HL-60/S4 treated with retinoic acid at 250 ng/mL for 4 days and 3 days (cell line): ENCODE data around the gene APLP1.
"Not testable (repeated sequence)": the region's sequence is repeated elsewhere in the genome, so short reads cannot be mapped to it uniquely, and the experiment has no call there.

Source experiments
- in situ Hi-C: fragments of 300-500 bp; cut with MboI; formaldehyde crosslinking; loops from 2 replicates; pipeline ENCODE4 v1.7.0; 2022; ENCODE audit warnings: low sequenced_read_pairs

APLP1 gene

DNA sequence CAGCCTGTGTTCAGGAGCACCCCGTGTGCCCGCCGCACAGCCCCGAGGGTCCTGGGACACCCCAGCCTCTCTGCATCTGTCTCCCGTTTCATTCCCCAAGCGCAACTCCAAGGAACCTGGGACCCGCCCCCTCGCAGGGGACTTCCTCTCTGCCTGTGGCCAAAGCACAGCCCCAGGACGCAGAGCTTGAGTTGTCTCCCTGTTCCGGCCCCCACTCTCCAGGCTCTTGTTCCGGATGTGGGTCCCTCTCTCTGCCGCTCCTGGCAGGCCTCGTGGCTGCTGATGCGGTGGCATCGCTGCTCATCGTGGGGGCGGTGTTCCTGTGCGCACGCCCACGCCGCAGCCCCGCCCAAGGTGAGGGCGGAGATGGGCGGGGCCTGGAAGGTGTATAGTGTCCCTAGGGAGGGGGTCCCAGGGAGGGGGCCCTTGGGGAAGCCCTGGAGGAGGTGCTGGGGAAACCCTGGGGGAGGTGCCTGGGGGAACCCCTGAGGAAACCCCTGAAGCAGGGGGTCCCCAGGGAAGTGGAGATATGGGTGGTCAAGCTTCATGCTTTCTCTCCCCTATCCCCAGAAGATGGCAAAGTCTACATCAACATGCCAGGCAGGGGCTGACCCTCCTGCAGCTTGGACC, 35.3 kb downstream of the APLP1 start:
- in situ Hi-C loops: no loop called here

DNA sequence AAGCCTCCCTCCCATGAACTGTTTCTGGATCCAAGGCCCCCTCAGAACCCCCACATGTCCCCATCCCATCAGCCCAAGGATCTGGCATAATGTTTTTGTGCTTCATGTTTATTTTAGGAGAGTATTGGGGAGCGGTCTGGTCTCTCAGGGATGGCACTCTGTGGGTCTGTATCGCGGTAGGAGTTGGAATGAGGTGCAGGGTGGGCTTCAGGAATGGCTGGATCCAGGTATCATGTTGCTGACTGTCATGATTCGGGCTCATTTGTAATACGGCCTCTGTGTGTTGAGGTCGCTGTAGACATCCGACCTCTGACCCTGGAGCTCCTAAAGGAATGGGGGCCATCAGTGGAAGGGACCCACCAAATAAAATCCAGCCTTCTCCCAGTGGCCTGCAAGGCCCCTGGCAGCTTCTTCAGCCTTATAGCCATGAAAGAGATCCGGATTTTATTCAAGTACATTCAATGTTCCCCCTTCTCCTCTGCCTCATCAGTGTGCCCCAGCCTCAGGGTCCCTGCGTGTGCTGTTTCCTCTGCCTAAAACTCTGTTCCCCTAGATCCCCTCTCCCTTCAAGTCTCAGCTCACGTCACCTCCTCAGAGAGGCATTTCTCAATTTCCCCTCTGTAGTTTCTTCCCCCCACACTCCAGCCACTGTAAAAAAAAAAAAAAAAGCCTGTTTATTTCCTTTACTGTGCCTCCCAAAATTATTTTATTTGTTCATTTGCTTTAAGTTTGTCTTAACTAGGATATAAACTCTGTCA, 36.1 kb downstream of the APLP1 start:
- in situ Hi-C loops: no loop called here

DNA sequence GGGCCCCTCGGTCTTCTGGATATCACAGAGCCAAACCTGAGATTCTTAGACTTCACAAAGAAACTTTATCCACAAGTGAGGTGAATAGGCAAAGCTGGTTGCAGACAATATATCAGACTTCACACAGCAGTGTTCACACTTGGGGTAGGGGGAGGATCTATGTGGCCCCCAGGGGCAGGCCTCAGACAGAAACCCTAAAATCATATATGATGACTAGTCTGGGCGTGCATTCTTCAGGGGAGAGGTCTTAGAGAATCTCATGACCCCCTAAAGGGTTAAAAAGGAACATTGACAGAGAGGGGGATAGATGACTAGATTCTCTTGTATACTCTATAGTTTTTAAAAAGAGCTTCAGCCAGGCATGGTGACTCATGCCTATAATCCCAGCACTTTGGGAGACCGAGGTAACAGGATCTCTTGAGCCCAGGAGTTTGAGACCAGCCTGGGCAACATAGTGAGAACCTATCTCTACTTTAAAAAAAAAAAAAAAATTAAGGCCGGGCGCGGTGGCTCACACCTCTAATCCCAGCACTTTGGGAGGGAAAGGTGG, 36.9 kb downstream of the APLP1 start:
- in situ Hi-C loops: no loop called here

DNA sequence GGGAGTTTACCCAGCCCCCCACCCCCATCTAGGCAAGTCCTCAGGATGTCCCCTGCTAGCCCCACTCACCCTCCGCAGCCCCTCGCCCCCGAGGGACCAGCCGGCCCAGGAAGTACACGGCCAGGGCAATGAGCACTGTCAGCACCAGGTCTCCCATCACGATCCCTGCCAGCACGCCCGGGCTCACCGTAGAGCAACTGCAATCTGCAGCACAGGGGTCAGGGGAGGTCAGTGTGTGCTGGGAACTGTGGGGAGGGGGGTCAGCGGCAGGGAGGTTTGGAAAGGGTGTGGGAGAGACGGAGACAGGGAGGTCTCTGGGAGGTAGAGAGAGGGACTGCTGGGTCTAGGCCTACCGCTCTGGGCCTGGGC, 39.0 kb downstream of the APLP1 start:
- in situ Hi-C loops: no loop called here

DNA sequence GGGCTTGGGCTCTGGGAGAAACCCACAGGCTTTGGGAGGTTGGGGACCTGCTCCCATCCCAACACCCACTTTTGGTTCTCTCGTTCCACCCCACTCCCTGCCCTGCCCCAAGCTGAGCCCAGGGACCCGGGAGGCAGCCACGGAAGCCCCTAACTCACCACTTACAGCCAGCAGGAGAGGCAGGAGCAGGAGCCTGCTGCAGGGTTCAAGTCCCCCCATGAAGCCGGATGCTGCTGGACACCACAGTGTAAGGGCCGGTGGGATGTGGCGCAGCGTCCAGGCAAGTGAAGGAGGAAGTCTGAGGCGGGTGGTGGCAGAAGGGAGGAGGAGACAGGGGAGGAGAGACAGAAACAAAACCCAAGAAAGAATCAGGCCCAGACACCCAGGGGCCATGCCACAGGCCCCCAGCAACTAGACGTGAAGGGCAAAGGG, 39.7 kb downstream of the APLP1 start, which contains the start of gene TYROBP:
TYROBP (minus strand) TSS at position 286 of the 432 bp plus-strand sequence; CDS start at position 219, 67 bp downstream.
- in situ Hi-C loops: no loop called here

DNA sequence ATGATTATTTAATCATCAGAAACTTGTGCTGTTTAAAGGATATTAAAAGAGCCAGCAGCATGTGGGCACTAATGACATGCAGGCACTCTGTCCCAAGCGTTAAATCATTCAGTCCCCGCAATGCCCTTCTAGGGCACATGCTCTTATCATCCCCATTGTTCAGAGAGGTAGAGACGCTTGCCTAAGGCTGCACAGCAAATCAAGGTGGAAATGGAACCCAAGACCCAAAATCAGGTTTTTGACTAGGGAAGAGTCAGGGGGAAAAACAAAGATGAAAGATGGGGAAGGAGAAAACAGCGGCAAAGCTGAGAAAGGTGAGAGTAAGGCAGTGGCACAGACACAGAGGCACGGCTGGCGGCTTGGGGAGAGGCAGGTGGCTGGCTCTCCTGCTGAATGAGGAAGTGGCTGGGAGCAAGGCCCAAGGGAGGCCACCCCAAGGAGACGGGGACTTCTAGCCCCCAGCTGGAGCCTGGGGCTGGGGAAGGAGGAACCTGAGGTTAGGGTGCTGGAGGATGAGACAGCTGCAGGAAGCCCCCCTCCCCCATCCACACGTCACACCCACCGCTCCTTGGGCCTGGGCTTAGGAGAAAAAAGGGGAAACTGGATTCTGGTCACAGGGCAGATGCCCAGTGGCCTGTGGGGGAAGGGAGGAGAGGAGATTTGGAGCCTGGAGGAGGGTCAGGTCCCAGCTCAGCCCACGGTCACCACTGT, 40.8 kb downstream of the APLP1 start:
- in situ Hi-C loops: no loop called here

DNA sequence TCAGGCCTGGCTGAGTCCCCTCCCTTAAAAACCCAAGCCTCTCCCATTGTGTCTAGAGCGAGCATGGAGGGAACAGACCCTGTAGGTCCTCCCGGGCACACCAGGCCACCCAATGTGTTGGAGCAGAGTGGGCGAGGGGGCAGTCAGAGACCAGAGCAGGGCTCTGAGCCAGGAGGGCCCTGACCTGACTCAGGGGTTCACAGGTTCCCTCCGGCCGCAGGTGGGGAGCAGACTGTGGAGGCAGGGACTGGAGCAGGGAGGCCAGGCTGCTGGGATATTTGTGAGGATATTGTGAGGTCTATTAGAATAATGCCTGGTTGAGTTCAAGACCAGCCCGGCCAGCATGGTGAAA, 41.3 kb downstream of the APLP1 start:
- in situ Hi-C loops: no loop called here

DNA sequence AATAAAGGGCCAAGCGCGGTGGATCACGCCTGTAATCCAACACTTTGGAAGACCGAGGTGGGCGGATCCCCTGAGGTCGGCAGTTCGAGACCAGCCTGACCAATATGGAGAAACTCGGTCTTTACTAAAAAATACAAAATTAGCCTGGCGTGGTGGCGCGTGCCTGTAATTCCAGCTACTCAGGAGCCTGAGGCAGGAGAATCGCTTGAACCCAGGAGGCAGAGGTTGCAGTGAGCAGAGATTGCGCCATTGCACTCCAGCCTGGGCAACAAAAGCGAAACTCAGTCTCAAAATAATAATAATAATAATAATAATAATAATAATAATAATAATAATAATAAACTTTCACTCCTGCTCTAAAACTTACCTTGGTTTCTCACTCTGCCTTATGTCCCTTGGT, 42.0 kb downstream of the APLP1 start:
- in situ Hi-C loops: not testable (repeated sequence)

DNA sequence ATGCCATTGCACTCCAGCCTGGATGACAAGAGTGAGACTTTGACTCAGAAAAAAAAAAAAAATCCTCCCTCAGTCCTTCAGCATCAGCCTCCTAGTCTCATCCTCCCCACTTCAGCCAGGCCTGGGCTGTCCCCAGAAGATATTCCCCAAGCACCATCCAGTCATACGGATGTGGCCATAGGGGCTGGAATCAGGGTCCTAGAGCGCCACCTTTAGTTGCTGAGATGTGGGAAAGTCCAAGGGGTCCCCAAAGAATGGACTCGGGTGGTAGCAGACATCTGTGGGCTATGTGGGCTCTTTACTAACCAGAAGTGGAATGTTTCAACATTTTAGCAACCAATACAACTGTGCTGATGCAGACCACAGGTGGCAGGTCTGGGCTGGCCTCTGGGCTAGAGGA, 42.8 kb downstream of the APLP1 start:
- in situ Hi-C loops: no loop called here

DNA sequence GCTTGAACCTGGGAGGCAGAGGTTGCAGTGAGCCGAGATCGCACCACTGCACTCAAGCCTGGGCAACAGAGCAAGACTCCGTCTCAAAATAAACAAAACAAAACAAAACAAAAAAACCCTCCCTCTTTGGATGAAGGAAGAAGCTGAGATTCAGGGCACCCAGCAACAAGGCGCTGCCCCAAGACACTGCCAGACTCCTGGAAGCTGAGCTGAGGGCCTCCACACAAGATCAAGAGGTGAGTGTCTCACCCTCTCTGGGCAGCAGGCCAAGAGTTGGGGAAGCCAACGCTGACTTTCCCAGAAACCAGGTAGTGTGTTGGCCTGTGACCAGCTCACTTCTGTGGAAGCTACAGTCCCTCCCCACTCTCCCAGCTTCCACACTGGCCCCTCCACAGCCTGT, 43.4 kb downstream of the APLP1 start:
- in situ Hi-C loops: no loop called here

DNA sequence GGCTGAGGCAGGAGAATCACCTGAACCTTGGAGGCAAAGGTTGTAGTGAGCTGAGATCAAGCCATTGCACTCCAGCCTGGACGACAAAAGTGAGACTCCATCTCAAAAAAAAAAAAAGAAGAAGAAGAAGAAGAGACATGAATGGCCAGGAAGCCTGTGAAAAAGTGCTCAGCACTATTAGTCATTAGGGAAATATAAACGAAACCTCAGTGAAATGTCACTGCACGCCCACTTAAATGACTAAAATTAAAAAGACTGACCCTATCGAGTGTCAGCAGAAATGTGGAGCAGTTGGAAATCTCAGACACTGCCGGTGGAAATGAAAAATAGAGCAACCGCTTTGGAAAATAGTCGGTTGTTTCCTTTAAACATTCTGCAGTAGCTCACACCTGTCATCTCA, 45.2 kb downstream of the APLP1 start:
- in situ Hi-C loops: no loop called here

DNA sequence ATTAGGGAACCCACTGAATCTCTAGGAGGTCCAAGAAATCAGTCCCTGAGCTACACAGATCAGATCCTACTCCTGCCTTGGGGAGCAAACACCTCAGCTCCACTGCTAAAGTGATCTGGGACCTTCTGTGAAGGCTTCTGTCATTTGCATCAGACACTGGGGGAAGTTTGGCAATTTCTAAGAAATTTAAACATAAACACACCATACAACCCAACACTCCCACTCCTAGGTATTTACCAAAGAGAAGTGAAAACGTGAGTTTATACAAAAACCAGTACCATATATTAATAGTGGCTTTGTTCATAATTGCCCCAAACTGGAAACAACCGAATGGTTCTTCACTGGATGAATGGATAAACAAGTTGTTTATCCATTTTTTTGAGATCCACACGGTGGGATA, 47.1 kb downstream of the APLP1 start:
- in situ Hi-C loops: no loop called here

DNA sequence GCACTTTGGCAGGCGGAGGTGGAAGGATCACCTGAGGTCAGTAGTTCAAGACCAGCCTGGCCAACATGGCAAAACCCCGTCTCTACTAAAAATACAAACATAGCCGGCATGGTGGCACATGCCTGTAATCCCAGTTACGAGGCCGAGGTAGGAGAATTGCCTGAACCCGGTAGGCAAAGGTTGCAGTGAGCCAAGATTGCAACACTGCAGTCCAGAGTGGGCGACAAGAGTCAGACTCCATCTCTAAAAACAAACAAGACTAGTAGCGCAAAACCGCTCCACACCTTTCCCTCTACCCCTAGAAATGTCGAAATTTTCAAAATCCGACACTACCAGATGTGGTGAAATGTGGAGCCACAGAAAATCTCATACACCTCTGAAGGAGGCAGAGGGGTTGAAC, 50.9 kb downstream of the APLP1 start:
- in situ Hi-C loops: no loop called here

DNA sequence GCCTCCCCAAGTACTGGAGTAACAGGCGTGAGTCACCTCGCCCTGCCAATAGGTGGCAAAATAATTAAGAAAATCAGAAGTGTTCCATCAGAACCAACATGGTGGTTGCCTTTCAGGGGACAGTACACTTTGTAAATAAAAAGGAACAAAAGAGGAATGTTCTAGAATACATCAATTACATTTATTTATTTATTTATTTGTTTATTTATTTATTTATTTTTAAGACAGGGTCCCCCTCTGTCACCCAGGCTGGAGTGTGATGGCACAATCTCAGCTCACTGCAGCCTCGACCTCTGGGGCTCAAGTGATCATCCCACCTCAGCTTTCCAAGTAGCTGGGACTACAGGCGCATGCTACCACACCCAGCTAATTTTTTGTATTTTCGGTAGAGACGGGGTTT, 52.6 kb downstream of the APLP1 start:
- in situ Hi-C loops: no loop called here

DNA sequence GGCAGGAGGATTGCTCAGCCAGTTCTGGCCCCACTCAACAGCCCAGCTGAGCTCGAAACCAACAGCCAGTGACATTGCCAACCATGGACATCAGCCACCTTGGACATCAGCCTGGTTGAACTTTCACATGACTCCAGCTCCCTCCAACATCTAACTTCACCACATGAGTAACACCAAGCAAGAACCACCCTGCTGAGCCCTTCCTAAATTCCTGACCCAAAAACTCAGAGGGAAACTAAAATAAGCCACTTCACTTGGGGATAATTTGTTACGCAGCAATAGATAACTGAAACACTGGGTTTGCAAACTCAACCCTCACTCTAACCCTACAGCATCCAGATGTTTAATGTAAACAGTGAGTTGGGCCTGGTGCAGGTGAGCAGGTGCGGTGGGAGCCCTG, 57.1 kb downstream of the APLP1 start:
- in situ Hi-C loops: no loop called here

DNA sequence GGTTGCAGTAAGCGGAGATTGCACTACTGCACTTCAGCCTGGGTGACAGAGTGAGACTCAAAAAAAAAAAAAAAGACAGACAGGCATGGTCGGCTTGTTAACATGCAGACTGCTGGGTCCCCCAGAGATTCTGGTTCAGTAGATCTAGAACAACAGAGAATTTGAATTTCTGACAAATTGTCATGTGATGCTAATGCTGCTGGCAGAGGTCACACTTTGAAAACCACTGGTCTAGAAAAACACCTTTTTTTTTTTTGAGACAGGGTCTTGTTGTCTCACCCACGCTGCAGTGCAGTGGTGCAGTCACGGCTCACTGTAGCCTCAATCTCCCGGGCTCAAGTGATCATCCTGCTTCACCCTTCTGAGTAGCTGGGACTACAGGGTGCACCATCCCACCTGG, 60.1 kb downstream of the APLP1 start:
- in situ Hi-C loops: no loop called here
